ENCODE data around the gene ELOF1.

Gene ELOF1

DNA sequence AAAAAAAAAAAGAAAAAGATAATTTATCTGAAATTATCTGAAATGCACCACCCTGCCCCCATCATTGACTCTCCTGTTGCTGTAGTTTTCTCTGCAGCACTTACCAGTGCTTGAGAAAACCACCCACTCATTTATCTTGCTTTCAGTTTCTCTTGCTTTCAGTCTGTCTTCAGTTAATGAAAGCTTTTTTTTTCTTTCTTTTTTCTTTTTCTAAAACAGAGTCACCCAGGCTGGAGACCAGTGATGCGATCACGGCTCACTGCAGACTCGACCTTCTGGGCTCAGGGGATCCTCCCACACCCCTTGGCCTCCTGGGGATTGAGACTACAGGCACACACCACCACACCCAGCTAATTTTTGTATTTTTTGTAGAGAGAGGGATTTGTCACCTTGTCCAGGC, 22.7 kb upstream of the ELOF1 start (continued):
- TF ChIP-seq, protein P1, sequence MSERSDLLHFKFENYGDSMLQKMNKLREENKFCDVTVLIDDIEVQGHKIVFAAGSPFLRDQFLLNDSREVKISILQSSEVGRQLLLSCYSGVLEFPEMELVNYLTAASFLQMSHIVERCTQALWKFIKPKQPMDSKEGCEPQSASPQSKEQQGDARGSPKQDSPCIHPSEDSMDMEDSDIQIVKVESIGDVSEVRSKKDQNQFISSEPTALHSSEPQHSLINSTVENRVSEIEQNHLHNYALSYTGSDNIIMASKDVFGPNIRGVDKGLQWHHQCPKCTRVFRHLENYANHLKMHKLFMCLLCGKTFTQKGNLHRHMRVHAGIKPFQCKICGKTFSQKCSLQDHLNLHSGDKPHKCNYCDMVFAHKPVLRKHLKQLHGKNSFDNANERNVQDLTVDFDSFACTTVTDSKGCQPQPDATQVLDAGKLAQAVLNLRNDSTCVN (tag by site-specific recombination; optimal IDR thresholded peaks at IDR 0.05) = no peak
- TF ChIP-seq KLF1 (tag by site-specific recombination; IDR thresholded peaks at IDR 0.05) = peak; percentile 69
- peak; percentile 80 for TF ChIP-seq PRDM1 (tag by site-specific recombination; IDR thresholded peaks at IDR 0.05)
- TF ChIP-seq, protein P2, sequence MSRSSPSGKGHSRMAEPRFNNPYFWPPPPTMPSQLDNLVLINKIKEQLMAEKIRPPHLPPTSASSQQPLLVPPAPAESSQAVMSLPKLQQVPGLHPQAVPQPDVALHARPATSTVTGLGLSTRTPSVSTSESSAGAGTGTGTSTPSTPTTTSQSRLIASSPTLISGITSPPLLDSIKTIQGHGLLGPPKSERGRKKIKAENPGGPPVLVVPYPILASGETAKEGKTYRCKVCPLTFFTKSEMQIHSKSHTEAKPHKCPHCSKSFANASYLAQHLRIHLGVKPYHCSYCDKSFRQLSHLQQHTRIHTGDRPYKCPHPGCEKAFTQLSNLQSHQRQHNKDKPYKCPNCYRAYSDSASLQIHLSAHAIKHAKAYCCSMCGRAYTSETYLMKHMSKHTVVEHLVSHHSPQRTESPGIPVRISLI (tag by site-specific recombination; IDR thresholded peaks at IDR 0.05) = 0 out of 2 replicates have a peak, but pooled peaks have one; percentile 27
- no peak for TF ChIP-seq ZNF202 (tag by site-specific recombination; IDR thresholded peaks at IDR 0.05; ENCODE audit: borderline replicate concordance)

DNA sequence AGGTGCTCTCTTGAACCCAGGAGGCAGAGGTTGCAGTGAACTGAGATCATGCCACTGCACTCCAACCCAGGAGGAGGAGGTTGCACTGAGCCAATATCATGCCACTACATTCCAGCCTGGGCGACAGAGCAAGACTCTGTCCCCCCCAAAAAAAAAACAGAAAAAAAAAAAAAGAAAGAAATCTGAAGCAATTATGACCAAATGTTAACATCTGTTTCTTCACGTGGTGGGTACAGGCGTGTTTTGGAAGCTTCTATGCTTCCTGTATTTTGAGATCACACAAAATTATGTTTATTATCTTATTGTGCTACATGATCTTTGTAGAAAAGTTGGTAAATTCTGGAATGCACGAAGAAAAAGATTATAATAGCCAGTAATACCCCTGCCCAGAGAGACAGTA, 21.1 kb upstream of the ELOF1 start:
- ChIA-PET CTCF (interaction anchor here (1.0 kb wide), 1 partner anchor 199 kb away, joined by 5 read pairs; no protein-coding TSS in a partner anchor), POLR2A (no interaction called here)
- no peaks in the 10 kb centered on the region for H3K9me3 ChIP-seq (ENCODE audit: control insufficient read depth, insufficient read depth, low read depth, low read length)
- TF ChIP-seq ZFP69B (tag by site-specific recombination; IDR thresholded peaks at IDR 0.05) (no peak), PRDM1 (tag by site-specific recombination; IDR thresholded peaks at IDR 0.05) (no peak), ZNF121 (tag by site-specific recombination; IDR thresholded peaks at IDR 0.05) (no peak), ZNF548 (tag by site-specific recombination; IDR thresholded peaks at IDR 0.05) (no peak), ZBTB7A (tag by site-specific recombination; IDR thresholded peaks at IDR 0.05; ENCODE audit: low read depth) (no peak), ZNF223 (tag by site-specific recombination; IDR thresholded peaks at IDR 0.05) (no peak), TCF7L2 (IDR thresholded peaks at IDR 0.05; ENCODE audit: borderline replicate concordance, low read depth, low read length) (no peak), ZNF585B (tag by site-specific recombination; IDR thresholded peaks at IDR 0.05) (no peak), ZNF366 (tag by site-specific recombination; conservative IDR thresholded peaks at IDR 0.05) (no peak)
- TF ChIP-seq, protein P3, sequence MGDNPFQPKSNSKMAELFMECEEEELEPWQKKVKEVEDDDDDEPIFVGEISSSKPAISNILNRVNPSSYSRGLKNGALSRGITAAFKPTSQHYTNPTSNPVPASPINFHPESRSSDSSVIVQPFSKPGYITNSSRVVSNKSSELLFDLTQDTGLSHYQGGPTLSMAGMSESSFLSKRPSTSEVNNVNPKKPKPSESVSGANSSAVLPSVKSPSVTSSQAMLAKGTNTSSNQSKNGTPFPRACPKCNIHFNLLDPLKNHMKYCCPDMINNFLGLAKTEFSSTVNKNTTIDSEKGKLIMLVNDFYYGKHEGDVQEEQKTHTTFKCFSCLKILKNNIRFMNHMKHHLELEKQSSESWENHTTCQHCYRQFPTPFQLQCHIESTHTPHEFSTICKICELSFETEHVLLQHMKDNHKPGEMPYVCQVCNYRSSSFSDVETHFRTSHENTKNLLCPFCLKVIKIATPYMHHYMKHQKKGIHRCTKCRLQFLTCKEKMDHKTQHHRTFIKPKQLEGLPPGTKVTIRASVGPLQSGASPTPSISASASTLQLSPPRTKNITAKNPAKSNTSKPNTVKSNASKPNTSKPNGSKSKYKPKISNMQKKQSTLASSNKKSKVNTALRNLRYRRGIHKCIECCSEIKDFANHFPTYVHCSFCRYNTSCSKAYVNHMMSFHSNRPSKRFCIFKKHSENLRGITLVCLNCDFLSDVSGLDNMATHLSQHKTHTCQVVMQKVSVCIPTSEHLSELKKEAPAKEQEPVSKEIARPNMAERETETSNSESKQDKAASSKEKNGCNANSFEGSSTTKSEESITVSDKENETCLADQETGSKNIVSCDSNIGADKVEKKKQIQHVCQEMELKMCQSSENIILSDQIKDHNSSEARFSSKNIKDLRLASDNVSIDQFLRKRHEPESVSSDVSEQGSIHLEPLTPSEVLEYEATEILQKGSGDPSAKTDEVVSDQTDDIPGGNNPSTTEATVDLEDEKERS (tag by site-specific recombination; IDR thresholded peaks at IDR 0.05) = no peak
- TF ChIP-seq, protein P4, sequence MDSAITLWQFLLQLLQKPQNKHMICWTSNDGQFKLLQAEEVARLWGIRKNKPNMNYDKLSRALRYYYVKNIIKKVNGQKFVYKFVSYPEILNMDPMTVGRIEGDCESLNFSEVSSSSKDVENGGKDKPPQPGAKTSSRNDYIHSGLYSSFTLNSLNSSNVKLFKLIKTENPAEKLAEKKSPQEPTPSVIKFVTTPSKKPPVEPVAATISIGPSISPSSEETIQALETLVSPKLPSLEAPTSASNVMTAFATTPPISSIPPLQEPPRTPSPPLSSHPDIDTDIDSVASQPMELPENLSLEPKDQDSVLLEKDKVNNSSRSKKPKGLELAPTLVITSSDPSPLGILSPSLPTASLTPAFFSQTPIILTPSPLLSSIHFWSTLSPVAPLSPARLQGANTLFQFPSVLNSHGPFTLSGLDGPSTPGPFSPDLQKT (IDR thresholded peaks at IDR 0.05; ENCODE audit: borderline replicate concordance, low read depth, low read length) = no peak
- H3K4me1 ChIP-seq (ENCODE audit: control insufficient read depth, insufficient read depth, low read length) = no peaks in the 10 kb centered on the region
- no peaks in the 10 kb centered on the region for H3K36me3 ChIP-seq (ENCODE audit: control insufficient read depth in 2 of 2, insufficient read depth in 1 of 2, low read length in 2 of 2)
- no peak overlapping the region for H3K27ac ChIP-seq (ENCODE audit: extremely low read depth, low read depth, low read length)
- no peak overlapping the region for H3K4me3 ChIP-seq (ENCODE audit: low read depth, low read length)

DNA sequence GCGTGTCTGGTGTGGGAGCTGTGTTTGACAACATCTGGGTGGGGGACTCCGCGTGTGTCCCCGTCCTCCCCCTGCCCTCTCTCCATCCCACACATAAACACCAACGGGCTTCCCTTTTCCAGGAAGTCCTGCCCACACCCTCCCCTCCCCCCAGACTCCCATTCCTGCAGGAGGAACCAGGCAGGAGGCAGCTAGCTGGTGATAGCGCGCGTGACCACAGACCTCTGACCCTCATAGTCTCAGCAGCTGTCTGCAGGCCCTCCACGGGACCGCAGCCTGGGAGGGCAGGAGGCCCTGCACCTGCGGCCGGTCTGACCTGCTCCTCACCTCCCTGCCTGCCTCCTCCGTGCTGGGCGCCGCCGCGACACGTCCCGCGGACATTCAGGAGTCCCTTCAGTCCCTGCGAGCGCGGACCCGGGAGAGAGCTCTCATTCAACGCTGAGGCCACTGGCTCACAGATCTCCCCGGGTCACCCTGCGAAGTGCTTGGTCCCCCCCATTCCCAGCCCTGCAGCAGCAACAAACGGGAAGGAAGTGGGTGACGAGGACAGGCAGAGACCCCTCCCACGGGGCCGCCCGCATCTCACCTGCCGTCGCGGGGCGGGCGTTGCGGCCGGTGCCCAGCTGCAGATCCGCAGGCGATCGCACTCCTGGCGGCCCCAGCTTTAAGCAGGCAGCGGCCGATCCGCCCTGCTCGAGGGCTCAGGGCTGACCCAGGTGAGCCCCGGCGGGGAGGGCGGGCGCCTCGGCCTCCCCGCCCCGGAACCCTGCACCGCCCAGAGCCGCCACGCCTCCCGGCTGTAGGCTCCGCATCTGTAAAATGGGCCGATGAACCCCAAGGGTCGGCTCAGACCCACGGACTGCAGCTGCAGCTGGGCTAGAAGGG, 19.5 kb upstream of the ELOF1 start:
- Histone ChIP-seq H3K4me3 (ENCODE audit: low read depth, low read length) (no peak overlapping the region), H3K36me3 (ENCODE audit: control insufficient read depth in 2 of 2, insufficient read depth in 1 of 2, low read length in 2 of 2) (no peaks in the 10 kb centered on the region), H3K27ac (ENCODE audit: extremely low read depth, low read depth, low read length) (no peak overlapping the region), H3K4me1 (ENCODE audit: control insufficient read depth, insufficient read depth, low read length) (no peaks in the 10 kb centered on the region), H3K9me3 (ENCODE audit: control insufficient read depth, insufficient read depth, low read depth, low read length) (no peaks in the 10 kb centered on the region)
- ChIA-PET POLR2A (interaction anchor here (0.5 to 1.0 kb wide), 2 partner anchors 17 to 20 kb away, joined by 3 read pairs; no protein-coding TSS in a partner anchor), CTCF (interaction anchor here (0.7 to 1.4 kb wide), 3 partner anchors 16 to 478 kb away, joined by 3 to 4 read pairs (median 3); no protein-coding TSS in a partner anchor)
- TF ChIP-seq, protein P5, sequence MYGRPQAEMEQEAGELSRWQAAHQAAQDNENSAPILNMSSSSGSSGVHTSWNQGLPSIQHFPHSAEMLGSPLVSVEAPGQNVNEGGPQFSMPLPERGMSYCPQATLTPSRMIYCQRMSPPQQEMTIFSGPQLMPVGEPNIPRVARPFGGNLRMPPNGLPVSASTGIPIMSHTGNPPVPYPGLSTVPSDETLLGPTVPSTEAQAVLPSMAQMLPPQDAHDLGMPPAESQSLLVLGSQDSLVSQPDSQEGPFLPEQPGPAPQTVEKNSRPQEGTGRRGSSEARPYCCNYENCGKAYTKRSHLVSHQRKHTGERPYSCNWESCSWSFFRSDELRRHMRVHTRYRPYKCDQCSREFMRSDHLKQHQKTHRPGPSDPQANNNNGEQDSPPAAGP (tag by site-specific recombination; IDR thresholded peaks at IDR 0.05) = no peak
- TF ChIP-seq, protein P6, sequence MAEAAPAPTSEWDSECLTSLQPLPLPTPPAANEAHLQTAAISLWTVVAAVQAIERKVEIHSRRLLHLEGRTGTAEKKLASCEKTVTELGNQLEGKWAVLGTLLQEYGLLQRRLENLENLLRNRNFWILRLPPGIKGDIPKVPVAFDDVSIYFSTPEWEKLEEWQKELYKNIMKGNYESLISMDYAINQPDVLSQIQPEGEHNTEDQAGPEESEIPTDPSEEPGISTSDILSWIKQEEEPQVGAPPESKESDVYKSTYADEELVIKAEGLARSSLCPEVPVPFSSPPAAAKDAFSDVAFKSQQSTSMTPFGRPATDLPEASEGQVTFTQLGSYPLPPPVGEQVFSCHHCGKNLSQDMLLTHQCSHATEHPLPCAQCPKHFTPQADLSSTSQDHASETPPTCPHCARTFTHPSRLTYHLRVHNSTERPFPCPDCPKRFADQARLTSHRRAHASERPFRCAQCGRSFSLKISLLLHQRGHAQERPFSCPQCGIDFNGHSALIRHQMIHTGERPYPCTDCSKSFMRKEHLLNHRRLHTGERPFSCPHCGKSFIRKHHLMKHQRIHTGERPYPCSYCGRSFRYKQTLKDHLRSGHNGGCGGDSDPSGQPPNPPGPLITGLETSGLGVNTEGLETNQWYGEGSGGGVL (tag by site-specific recombination; IDR thresholded peaks at IDR 0.05) = peak; percentile 19; the same call in 1 of the 2 replicates
- TF ChIP-seq SP2 (tag by site-specific recombination; IDR thresholded peaks at IDR 0.05) (0 out of 2 replicates have a peak, but pooled peaks have one; percentile 5), EGR2 (tag by site-specific recombination; IDR thresholded peaks at IDR 0.05; ENCODE audit: low read depth) (peak; percentile 64), ZNF747 (tag by site-specific recombination; IDR thresholded peaks at IDR 0.05) (no peak)
